HG03045 (cell line): ENCODE results near the gene ARVCF.

Source experiments
- ATAC-seq: cut with Tn5 transposase; IDR thresholded peaks from one replicate; pipeline ENCODE4 v1.9.1; 2021; ENCODE audit warnings: mild to moderate bottlenecking, moderate library complexity; ENCODE audit not compliant: unreplicated experiment

Gene ARVCF

DNA sequence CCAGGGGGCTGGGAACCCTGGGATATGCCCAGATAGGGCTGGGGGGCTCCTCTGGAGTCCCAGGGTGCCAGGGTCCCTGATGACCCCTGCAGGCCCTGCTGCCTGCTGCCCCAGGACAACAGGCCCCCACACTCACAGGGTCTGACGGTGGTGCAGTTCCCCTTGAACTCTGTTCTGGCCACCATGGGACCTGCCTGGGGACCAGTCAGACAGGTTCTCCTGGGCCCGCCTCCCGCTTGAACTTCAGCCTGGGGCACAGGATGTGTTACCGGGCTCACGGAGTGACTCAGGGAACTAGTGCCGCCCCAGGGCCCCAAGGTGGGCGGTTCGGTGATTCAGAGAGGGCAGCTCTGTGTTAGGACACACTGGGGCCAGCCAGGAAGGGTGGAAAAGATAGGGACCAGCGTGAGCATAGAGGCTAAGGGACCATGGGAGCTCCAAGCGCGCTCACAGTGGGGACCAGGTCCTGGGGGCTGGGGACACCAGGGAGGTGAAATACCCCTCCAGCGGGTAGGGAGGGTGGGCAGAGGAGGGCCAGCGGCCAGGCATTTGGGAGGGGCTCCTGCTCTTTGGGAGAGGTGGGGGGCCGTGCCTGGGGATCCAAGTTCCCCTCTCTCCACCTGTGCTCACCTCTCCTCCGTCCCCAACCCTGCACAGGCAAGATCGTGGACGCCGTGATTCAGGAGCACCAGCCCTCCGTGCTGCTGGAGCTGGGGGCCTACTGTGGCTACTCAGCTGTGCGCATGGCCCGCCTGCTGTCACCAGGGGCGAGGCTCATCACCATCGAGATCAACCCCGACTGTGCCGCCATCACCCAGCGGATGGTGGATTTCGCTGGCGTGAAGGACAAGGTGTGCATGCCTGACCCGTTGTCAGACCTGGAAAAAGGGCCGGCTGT is 53.5 kb downstream of the ARVCF start:
- ATAC-seq: no peak

GRCh38 chr22:19962246-19962908 is 54.2 kb downstream of the ARVCF start:
- no peak for ATAC-seq

DNA sequence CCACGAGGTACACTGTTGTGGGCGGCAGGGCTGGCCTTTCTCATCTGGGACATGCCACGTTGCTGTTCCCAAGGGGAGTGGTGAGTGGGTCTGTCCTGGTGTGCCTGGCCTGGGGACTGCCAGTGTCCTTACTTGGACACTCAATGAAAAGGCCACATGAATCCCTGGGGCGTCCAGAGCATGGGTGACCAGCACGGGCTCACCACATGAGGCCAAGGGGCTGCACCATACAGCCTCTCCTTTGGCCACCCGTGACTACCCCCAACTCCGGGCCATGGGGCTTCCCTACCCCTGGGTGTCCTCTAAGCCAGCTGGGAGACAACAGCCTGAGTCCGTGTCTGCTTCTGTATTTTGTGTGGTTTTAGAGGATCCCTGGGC is 54.8 kb downstream of the ARVCF start:
- ATAC-seq: no peak

DNA sequence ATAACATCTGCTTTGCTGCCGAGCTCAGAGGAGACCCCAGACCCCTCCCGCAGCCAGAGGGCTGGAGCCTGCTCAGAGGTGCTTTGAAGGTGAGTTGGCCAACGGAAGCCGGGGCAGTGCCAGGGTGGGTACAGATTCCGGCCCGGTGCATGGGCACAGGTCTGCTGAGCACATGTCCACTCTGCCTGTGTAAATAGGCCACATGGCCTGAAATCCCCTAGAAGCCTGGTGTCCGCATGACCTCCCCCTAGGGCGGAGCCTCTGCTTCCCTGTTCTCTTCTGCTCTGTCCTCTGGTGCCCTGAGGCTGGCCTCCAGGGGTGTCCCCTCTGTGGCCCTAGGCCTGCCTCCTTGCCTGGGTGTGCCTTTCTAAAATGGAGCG is 55.4 kb downstream of the ARVCF start:
- no peak for ATAC-seq

GRCh38 chr22:19960491-19961200 is 56.0 kb downstream of the ARVCF start:
- no peak for ATAC-seq

DNA sequence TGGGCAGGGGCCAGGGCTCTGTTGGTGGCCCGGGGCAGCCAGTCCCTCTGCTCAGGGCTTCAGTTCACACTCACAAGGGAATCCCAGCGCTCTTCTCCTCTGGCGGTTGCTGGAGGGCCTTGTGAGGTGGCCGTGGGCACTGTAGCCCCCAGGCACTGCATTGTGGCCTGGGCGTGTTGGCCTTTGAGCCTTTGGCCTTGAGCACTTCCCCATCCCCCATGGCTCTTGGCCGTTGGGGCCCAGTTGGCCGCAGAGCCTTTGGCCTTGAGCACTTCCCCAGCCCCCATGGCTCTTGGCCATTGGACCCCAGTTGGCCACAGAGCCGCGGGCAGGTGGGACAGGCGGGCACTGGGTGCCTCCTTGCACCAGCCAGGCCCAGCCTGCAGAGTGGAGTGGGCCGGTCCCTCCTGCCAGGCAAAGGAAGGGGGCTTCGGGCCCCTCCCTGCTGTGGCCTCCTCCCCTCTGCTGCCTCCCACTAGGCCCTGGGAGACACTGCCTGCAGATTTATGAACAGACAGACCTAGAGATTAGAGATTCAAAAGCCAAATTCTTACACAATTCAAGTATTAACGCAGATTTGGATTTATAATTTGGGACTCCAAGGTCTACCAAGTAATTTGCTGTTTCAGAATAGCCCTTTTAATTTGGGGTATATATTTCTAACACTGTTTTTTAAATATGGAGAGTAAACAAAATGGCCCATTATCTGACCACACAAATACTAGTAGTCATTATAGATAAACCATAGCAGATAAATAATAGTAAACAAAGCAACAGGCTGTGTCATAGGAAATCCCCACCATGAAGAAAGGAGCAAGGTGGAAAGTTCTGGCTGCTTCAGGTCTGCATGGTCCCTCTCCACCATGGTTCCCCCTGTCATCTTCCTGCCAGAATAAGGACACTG is 56.8 kb downstream of the ARVCF start:
- ATAC-seq: no peak

- ATAC-seq: no peak
These were observed 57.5 kb downstream of the ARVCF start for GRCh38 chr22:19959043-19959586.

DNA sequence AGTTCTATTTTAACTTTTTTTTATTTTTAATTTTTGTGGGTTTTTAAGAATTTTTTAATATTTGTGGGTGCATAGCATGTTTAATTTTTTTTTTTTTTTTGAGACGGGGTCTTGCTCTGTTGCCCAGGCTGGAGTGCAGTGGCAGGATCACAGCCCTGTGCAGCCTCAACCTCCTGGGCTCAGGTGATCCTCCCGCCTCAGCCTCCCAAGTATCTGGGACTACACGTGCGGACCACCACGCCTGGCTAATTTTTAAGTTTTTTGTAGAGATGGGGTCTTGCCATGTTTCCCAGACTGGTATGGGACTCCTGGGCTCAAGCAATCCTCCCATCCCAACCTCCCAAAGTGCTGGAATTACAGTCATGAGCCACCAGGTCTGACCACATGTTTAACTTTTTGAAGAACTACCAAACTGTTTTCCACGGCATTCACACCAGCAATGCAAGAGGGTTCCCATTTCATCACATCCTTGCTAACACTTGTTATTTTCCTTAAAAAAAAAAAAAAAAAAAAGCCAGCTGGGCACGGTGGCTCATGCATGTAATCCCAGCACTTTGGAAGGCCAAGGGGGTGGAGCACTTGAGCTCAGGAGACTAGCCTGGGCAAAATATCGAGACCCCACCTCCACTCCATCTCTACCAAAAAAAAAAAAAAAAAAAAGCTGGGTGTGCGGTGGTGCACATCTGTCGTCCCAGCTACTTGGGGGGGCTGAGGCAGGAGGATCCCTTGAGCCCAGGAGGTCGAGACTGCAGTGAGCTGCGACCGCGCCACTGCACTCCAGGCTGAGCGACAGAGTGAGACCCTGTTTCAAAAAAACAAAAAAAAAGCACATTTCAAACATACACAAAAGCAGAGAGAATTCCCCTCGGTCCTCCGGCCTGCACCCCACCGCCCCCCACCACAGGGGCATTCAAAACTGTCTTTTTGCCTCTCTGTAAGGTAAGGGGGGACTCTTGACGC is 58.3 kb downstream of the ARVCF start:
- no peak for ATAC-seq

GRCh38 chr22:19957445-19957844 is 59.2 kb downstream of the ARVCF start:
- no peak for ATAC-seq

DNA sequence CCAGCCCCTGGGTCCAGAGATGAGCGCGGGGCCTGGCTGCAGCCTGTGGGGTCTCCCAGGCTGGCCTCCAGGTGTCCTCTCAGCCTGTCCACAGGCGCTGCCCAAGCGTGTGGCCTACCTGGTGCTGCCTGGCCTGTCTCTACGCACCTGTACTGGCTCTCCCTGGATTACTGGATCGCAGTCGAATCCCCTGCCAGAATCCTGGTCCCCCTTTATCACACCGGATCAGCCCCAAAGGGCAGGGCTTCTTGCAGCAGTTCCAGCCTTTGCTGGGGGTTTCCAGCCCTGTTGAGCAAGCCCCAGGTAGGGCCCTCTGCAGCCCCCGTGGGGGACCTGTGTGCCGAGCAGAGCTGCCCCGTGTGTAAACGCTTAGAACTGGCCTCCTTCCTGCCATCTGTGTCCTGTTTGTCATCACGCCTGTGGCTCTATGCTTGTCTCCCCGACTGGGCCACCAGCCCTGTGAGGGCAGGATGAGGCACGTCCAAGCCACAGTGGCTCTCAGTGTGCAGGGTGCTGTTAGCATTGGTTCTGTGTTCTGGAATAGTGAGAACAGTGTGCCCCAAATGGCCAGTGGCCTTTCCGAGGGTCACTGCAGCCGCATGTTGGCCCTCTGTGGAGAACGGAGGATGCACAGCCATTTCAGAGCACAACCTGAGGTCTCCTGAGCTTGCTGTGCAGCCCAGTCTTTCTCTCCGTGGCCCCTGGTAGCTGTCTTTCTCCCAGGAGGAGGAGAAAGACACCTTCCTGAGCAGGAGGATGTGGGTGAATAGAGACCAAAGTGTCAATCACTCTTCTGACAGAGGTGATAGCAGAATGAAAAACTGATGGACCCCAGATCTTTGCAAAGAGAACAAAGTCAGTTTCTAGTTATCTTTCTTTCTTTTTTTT is 61.1 kb downstream of the ARVCF start:
- no peak for ATAC-seq

- no peak for ATAC-seq
These were observed 65.3 kb downstream of the ARVCF start for GRCh38 chr22:19951346-19951745.

GRCh38 chr22:19948057-19948760 is 68.4 kb downstream of the ARVCF start:
- ATAC-seq: no peak

GRCh38 chr22:19943082-19944026 is 73.3 kb downstream of the ARVCF start:
- no peak for ATAC-seq

GRCh38 chr22:19942157-19943081 is 74.2 kb downstream of the ARVCF start:
- ATAC-seq: no peak

DNA sequence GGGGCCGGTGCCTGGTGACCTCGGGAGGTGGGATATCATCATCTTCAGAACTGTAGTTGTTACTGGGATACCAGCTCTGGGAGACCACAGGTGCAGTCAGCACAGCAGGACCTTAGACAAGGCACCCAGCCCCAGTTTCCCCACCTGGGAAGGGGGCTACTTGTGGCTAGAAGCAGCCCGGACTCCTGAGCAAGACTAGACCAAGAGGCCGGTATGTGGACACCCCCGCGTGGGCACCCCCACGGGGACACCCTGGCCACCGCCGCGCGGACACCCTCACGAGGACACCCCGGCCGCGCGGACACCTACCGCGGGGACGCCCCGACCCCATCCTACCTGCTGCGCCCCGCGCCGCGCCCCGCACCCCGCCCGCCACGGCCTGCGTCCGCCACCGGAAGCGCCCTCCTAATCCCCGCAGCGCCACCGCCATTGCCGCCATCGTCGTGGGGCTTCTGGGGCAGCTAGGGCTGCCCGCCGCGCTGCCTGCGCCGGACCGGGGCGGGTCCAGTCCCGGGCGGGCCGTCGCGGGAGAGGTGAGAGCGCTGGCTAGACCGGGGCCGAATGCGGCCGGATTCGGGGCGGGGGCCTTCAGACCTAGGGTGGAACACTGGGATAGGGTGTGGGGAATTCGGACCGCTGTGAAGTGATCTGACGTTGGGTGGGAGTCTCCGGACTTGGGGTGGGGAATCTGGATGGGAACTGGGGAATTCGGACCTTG is 75.1 kb downstream of the ARVCF start, which contains the start of the genes COMT and TXNRD2:
COMT (plus strand) TSS at position 408 of the 718 bp plus-strand sequence. CDS start 20,755 bp downstream, outside the sequence.
TXNRD2 (minus strand) TSS at position 454 of the 718 bp plus-strand sequence; CDS start at position 439, 15 bp downstream.
- ATAC-seq: peak; percentile 64
